ENCODE measurements around the gene ARL4C. TPM values are rescaled to one million over a fixed set of nuclear protein-coding genes. Genes with fewer than 3 reads are reported as not detected.
"Not testable (repeated sequence)": the region's sequence is repeated elsewhere in the genome, so short reads cannot be mapped to it uniquely, and the experiment has no call there.

ARL4C gene
- total and polyA plus RNA-seq, 2 experiments from 2014 or later, result 7.0 to 10.0 TPM

DNA sequence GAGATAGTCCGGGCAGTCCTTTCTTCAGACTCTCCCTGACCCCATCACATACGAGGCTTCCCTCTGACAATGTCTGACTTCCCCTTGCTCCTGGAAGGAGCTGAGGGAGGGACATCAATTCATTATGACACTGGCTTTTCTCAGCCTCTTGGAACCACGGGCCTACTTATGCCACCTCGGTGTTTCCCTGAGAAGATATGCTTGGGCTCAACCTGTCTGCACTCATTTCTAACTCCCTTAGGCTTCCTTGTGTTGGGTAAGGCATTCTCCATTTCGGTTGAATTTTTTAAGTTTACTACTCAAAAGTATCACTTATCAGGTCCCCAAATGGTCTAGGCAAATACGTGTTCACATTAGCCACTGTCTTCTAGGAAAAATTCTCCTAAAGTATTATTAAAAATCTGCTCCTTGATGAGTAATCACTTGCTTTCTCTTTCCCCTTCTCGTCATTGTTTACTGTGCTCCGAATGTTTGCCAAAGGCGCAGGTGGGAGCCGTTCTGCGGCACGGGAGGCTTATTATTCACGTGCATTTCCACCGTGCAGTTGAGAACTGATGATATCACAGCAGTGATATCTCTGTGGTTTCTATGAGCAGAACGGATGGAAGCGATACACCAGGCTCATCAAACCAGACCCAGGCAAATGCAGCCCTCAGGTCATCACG, 33.1 kb downstream of the ARL4C start:
- no peak for DNase-seq (ENCODE audit: low read depth in 1 of 2, low spot score in 1 of 2)
- H3K27me3 ChIP-seq, result no peaks in the 10 kb centered on the region
- TF ChIP-seq, protein P1, sequence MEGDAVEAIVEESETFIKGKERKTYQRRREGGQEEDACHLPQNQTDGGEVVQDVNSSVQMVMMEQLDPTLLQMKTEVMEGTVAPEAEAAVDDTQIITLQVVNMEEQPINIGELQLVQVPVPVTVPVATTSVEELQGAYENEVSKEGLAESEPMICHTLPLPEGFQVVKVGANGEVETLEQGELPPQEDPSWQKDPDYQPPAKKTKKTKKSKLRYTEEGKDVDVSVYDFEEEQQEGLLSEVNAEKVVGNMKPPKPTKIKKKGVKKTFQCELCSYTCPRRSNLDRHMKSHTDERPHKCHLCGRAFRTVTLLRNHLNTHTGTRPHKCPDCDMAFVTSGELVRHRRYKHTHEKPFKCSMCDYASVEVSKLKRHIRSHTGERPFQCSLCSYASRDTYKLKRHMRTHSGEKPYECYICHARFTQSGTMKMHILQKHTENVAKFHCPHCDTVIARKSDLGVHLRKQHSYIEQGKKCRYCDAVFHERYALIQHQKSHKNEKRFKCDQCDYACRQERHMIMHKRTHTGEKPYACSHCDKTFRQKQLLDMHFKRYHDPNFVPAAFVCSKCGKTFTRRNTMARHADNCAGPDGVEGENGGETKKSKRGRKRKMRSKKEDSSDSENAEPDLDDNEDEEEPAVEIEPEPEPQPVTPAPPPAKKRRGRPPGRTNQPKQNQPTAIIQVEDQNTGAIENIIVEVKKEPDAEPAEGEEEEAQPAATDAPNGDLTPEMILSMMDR (IDR thresholded peaks at IDR 0.05; ENCODE audit: low read depth, low read length), result no peak
- H3K4me1 ChIP-seq (ENCODE audit: low read depth), result no peaks in the 10 kb centered on the region
- H3K4me3 ChIP-seq, result no peak overlapping the region
- no peaks in the 10 kb centered on the region for H3K9me3 ChIP-seq (ENCODE audit: low read depth)
- H3K36me3 ChIP-seq, result no peaks in the 10 kb centered on the region
- no peak overlapping the region for H3K27ac ChIP-seq

DNA sequence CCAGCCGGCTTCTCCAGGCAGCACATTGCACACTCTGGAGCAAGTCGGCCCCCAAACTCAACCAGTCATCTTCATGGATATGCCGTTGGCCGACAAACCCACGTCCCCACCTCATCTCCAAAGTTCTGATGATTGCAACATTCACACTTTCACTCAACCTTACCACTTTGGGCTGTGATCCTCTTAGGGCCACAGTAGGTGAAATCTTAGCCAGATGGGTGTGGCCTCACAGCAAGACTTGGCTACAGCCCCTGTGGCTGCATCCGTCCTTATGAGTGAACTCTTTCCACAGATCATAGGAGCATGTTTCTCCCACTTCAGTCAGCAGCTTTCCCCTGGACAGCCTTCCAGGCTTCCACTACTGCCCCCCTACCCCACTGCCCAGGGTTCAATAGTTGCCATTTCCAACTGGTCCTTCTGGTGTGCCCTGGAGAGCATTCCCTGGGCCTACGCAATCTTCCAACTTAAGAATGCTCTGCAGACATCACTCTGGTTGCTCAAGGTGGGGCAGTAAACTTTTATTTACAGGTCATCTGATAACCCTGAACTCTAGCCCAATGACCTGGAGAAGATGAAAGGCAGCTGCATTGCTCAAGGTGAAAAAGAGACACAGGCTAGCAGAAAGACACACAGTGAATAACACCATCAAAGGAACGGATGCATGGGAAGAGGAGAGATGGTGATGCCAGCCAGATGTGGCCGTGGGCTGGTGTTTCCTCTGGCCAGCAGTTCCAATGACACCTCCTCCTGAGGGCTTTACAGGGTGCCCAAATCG, 34.5 kb downstream of the ARL4C start:
- no peak for DNase-seq (ENCODE audit: low read depth in 1 of 2, low spot score in 1 of 2)
- H3K27me3 ChIP-seq, result no peaks in the 10 kb centered on the region
- H3K4me3 ChIP-seq, result no peak overlapping the region
- H3K27ac ChIP-seq, result no peak overlapping the region
- H3K36me3 ChIP-seq, result no peaks in the 10 kb centered on the region
- no peaks in the 10 kb centered on the region for H3K4me1 ChIP-seq (ENCODE audit: low read depth)
- H3K9me3 ChIP-seq (ENCODE audit: low read depth), result no peaks in the 10 kb centered on the region
- TF ChIP-seq, protein P1 (IDR thresholded peaks at IDR 0.05; ENCODE audit: low read depth, low read length), result no peak

DNA sequence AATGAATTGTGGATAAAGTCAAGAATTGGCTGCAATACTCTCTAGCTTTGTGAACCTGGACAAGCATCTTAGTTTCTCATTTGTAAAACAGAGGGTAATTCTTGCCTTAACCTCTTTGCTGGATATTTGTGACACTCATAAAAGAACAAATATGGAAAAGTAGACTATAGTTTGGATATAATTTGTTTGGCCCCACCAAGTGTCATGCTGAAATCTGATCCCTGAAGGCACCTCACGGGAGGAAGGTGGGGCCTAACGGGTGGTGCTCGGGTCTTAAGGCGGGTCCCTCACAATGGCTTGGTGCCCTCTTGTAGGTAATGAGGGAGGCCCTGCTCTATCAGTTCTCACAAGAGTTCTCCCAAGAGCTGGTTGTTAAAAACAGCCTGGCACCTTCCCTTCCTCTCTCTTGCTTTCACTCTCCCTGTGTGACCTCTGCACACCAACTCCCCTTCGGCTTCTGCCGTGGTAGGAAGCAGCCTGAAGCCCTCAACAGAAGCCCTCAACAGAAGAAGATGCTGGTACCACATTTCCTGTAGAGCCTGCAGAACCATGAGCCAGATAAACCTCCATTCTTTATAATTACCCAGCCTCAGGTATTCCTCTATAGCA, 37.4 kb downstream of the ARL4C start:
- no peak overlapping the region for H3K4me3 ChIP-seq
- TF ChIP-seq, protein P1 (IDR thresholded peaks at IDR 0.05; ENCODE audit: low read depth, low read length), result no peak
- no peak overlapping the region for H3K27ac ChIP-seq
- no peaks in the 10 kb centered on the region for H3K4me1 ChIP-seq (ENCODE audit: low read depth)
- no peaks in the 10 kb centered on the region for H3K36me3 ChIP-seq
- no peak for DNase-seq (ENCODE audit: low read depth in 1 of 2, low spot score in 1 of 2)
- no peaks in the 10 kb centered on the region for H3K27me3 ChIP-seq
- H3K9me3 ChIP-seq (ENCODE audit: low read depth), result no peaks in the 10 kb centered on the region

DNA sequence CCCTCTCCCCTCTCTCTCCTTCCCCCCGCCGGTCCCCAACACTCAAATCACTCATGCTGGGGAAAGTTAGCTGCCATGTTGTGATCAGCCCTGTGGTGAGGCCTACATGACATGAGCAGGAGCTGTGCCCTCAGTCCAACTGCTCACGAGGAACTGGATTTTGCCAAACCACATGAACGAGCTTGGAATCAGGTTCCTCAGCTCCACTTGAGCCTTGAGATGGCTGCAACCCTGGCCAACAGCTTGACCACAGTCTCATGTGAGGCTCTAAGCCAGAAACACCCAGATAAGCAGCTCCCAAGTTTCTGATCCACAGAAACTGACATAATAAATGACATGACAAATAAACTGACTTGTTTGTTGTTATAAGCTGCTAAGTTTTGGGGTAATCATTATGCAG, 38.4 kb downstream of the ARL4C start:
- TF ChIP-seq, protein P1 (IDR thresholded peaks at IDR 0.05; ENCODE audit: low read depth, low read length), result no peak
- H3K27me3 ChIP-seq, result no peaks in the 10 kb centered on the region
- no peak overlapping the region for H3K27ac ChIP-seq
- peak in 1 of 2 donors; percentile 66 for DNase-seq (ENCODE audit: low read depth in 1 of 2, low spot score in 1 of 2)
- H3K9me3 ChIP-seq (ENCODE audit: low read depth), result no peaks in the 10 kb centered on the region
- no peaks in the 10 kb centered on the region for H3K4me1 ChIP-seq (ENCODE audit: low read depth)
- H3K4me3 ChIP-seq, result no peak overlapping the region
- H3K36me3 ChIP-seq, result no peaks in the 10 kb centered on the region

DNA sequence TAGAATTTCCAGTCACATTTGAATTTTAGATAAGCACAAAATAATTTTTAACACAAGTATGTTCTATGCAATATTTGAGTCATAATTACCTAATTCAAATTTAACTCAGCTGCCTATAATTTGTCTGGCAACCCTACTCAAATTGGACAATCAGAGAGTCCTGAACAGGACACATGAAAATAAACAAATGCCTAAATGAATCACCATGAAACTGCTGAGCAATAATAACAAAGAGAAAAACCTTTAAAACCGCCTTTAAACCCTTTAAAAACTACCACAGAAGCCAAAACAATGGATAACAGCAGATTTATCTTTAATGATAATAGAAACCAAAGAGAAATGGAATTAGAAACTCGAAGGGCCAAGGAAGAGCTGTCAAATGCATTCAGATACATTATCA, 39.5 kb downstream of the ARL4C start:
- H3K9me3 ChIP-seq (ENCODE audit: low read depth), result no peaks in the 10 kb centered on the region

DNA sequence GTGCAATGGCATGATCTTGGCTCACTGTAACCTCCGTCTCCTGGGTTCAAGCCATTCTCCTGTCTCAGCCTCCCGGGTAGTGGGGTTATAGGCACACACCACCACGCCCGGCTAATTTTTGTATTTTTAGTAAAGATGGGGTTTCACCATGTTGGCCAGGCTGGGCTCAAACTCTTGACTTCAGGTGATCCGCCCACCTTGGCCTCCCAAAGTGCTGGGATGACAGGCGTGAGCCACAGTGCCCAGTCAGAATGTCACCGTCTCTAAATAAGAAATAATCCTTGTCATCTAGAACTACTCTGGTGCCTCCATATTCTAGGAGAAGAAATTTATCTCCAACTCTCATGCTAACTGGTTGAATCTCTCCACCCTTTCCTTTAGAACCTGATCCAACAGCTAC, 41.6 kb downstream of the ARL4C start:
- not testable (repeated sequence) for H3K4me1 ChIP-seq (ENCODE audit: low read depth); DNase-seq (ENCODE audit: low read depth in 1 of 2, low spot score in 1 of 2); H3K27me3 ChIP-seq; H3K9me3 ChIP-seq (ENCODE audit: low read depth); H3K27ac ChIP-seq; H3K36me3 ChIP-seq; H3K4me3 ChIP-seq

More for the DNA sequence above, 39.5 kb downstream of the ARL4C start:
- Histone ChIP-seq H3K4me3 (no peak overlapping the region), H3K27ac (no peak overlapping the region), H3K27me3 (no peaks in the 10 kb centered on the region), H3K4me1 (ENCODE audit: low read depth) (no peaks in the 10 kb centered on the region), H3K36me3 (no peaks in the 10 kb centered on the region)
- TF ChIP-seq, protein P1 (IDR thresholded peaks at IDR 0.05; ENCODE audit: low read depth, low read length), result no peak
- no peak for DNase-seq (ENCODE audit: low read depth in 1 of 2, low spot score in 1 of 2)
